Measurements from ENCODE around the gene NDUFA13. TPM values are rescaled to one million over a fixed set of nuclear protein-coding genes. Genes with fewer than 3 reads are reported as not detected.

Gene NDUFA13
- total RNA-seq, 4 donors from 2014 or later: 41.6 to 113 (median 71.4) TPM

- no peak overlapping the region for H3K4me3 ChIP-seq
- H3K36me3 ChIP-seq: peaks cover 0 to 100% of the 10 kb centered on the region in 2 donors
- no peak for ATAC-seq
- H3K9me3 ChIP-seq: no peaks in the 10 kb centered on the region
- 94 to 97% methylated on average over 15 to 26 of the region's 26 CpGs for WGBS, 2 donors (ENCODE audit: low coverage in 1 of 2)
- TF ChIP-seq POLR2AphosphoS5 (IDR thresholded peaks at IDR 0.05) (no peak), POLR2A (IDR thresholded peaks at IDR 0.05) (no peak), EP300 (IDR thresholded peaks at IDR 0.05) (no peak), CTCF (IDR thresholded peaks at IDR 0.05) (no peak)
- no peaks in the 10 kb centered on the region for H3K4me1 ChIP-seq
- no peak overlapping the region for H3K27ac ChIP-seq
- no peaks in the 10 kb centered on the region for H3K27me3 ChIP-seq
These were observed 14.2 kb upstream of the NDUFA13 start for GRCh38 chr19:19501798-19502197.

DNA sequence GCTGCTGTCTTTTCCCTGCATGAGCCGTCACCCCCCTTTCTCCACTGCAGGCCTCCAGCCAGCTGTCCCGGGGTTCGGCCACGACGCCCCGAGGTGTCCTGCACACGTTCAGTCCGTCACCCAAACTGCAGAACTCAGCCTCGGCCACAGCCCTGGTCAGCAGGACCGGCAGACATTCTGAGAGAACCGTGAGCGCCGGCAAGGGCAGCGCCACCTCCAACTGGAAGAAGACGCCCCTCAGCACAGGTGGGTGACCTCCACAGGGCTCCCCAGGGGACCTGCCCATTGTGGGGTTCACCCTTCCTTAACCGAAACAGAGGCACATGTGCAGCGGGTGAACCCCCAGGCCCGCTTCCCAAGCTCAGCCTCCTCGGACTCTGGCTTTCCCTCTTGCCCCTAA, 13.7 kb upstream of the NDUFA13 start:
- H3K27me3 ChIP-seq: no peaks in the 10 kb centered on the region
- H3K4me1 ChIP-seq: no peaks in the 10 kb centered on the region
- whole genome bisulfite sequencing, 2 donors (ENCODE audit: low coverage in 1 of 2): 95% methylated on average over 4 of the region's 19 CpGs; no CpG with 5 or more reads in 1 of the 2 donors
- peaks cover 0 to 100% of the 10 kb centered on the region in 2 donors for H3K36me3 ChIP-seq
- no peak overlapping the region for H3K27ac ChIP-seq
- no peak for ATAC-seq
- no peak overlapping the region for H3K4me3 ChIP-seq
- no peak for TF ChIP-seq CTCF (IDR thresholded peaks at IDR 0.05)
- TF ChIP-seq POLR2A (IDR thresholded peaks at IDR 0.05): no peak
- no peak for TF ChIP-seq POLR2AphosphoS5 (IDR thresholded peaks at IDR 0.05)
- no peak for TF ChIP-seq EP300 (IDR thresholded peaks at IDR 0.05)
- H3K9me3 ChIP-seq: no peaks in the 10 kb centered on the region

DNA sequence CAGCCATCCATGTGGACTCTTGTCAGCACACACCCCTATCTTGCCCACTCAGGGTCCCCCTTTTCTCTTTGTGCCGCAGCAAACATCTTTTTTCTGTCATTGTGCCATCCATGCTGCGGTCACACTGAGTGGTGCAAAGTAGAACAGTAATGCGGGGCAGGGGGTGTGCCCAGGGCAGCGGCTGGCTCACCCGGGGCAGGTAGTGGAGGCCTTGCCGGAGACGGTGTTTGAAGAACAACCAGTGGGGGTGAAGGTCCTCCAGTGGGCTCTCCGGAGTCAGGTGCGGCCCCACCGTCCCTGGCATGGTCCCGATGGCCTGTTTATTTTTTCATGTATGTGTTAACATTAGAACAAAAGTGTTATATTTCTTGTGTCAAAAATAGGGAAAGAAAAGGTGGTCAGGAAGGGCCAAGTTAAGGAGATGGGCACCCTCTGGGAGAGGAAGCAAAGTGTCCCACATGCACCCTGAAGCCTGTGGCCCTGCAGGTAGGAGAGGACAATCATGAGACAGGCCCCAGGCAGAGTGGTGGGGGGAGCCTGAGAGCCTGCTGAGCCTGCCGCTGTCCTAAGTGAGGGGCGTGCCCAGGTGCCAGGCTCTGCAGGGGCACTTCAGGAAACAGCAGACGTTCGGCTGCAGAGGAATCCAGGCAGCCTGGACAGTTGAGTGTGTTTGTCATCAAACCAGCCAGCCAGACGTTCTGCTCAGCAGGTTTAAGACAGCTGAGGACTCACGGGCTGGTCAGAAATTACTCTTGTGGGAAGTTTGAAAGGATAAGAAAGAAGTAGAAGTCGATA, 13.0 kb upstream of the NDUFA13 start:
- WGBS, 2 donors (ENCODE audit: low coverage in 1 of 2): 64 to 82% methylated on average over 3 to 12 of the region's 18 CpGs
- Histone ChIP-seq H3K27me3 (no peaks in the 10 kb centered on the region), H3K27ac (no peak overlapping the region), H3K4me1 (no peaks in the 10 kb centered on the region), H3K9me3 (no peaks in the 10 kb centered on the region), H3K4me3 (no peak overlapping the region), H3K36me3 (peaks cover 0 to 100% of the 10 kb centered on the region in 2 donors)
- ATAC-seq: no peak
- no peak for TF ChIP-seq EP300 (IDR thresholded peaks at IDR 0.05)
- no peak for TF ChIP-seq POLR2A (IDR thresholded peaks at IDR 0.05)
- no peak for TF ChIP-seq CTCF (IDR thresholded peaks at IDR 0.05)
- TF ChIP-seq POLR2AphosphoS5 (IDR thresholded peaks at IDR 0.05): no peak

DNA sequence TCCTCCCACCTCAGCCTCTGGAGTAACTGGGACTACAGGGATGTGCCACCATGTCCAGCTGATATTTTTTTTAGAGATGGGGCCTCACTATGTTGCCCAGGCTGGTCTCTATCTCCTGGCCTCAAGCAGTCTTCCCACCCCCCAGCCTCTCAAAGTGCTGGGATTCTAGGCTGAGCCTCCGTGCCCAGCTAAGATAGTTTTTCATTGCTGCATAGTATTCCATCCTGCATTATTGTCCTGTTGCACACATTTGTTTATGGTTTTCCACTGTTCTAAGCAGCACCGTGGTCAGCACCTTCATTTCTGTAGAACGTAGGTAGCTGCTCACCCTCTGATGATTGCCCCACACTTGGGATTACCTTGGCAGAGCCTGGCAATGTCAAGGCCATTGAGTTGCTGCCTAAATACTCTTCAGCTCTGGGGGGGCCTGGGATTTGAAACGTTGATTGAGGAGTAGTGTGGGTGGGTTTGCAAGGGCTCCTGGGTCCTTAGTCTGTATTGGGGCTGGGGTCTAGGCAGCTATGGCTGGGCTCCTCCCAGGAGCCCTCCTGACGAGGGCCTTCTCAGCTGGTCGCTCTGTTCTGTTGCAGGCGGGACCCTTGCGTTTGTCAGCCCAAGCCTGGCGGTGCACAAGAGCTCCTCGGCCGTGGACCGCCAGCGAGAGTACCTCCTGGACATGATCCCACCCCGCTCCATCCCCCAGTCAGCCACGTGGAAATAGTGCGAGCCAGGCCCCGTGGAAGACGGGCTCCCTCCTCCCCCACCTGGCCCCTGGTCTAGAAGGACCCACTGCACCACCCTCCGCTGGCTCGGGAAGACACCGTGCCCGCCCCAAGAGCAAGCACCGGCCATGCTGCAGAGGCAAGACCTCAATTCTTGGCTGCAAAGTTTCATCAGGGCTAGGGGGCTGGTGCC, 11.0 kb upstream of the NDUFA13 start:
- Histone ChIP-seq H3K4me3 (no peak overlapping the region), H3K27me3 (no peaks in the 10 kb centered on the region), H3K4me1 (no peaks in the 10 kb centered on the region), H3K36me3 (peaks cover 0 to 82% of the 10 kb centered on the region in 2 donors), H3K27ac (no peak overlapping the region), H3K9me3 (no peaks in the 10 kb centered on the region)
- TF ChIP-seq POLR2AphosphoS5 (IDR thresholded peaks at IDR 0.05) (no peak), POLR2A (IDR thresholded peaks at IDR 0.05) (no peak), EP300 (IDR thresholded peaks at IDR 0.05) (no peak), CTCF (IDR thresholded peaks at IDR 0.05) (no peak)
- WGBS, 2 donors (ENCODE audit: low coverage in 1 of 2): 90 to 100% methylated on average over 3 of the region's 23 CpGs
- no peak for ATAC-seq

All from gastroesophageal sphincter (tissue), 4 donors.